ENCODE data around the gene SLC16A3.

SLC16A3 gene

DNA sequence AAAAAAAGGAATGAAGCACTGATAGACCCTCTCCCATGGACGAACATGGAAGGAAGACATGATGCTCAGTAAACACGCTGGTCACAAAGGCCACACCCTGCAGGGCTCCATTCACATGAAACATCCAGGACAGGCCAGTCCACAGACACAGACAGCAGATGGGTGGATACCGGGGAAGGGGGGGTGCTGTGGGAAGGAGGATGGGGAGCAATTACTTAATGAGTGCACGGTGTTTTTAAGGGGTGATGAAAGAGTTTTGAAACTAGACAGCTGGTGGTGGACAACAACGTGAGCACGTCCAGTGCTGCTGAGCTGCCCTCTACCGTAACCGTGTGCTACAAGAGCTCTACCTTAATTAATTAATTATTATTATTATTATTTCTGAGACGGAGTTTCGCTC, 6.0 kb upstream of the SLC16A3 start:
- H3K27ac ChIP-seq (ENCODE audit: low read length) = no peak overlapping the region
- no peaks in the 10 kb centered on the region for H3K27me3 ChIP-seq (ENCODE audit: low read depth, low read length)
- no peaks in the 10 kb centered on the region for H3K9me3 ChIP-seq (ENCODE audit: insufficient read depth, low read length)
- no peaks in the 10 kb centered on the region for H3K36me3 ChIP-seq (replicated peaks; ENCODE audit: low read depth, low read length)
- H3K4me1 ChIP-seq (ENCODE audit: low read length) = no peaks in the 10 kb centered on the region
- TF ChIP-seq EZH2phosphoT487 (IDR thresholded peaks at IDR 0.05; ENCODE audit: low read depth) = no peak
- TF ChIP-seq, protein P1, sequence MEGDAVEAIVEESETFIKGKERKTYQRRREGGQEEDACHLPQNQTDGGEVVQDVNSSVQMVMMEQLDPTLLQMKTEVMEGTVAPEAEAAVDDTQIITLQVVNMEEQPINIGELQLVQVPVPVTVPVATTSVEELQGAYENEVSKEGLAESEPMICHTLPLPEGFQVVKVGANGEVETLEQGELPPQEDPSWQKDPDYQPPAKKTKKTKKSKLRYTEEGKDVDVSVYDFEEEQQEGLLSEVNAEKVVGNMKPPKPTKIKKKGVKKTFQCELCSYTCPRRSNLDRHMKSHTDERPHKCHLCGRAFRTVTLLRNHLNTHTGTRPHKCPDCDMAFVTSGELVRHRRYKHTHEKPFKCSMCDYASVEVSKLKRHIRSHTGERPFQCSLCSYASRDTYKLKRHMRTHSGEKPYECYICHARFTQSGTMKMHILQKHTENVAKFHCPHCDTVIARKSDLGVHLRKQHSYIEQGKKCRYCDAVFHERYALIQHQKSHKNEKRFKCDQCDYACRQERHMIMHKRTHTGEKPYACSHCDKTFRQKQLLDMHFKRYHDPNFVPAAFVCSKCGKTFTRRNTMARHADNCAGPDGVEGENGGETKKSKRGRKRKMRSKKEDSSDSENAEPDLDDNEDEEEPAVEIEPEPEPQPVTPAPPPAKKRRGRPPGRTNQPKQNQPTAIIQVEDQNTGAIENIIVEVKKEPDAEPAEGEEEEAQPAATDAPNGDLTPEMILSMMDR (IDR thresholded peaks at IDR 0.05; ENCODE audit: low read depth, low read length) = no peak
- no peaks in the 10 kb centered on the region for H4K20me1 ChIP-seq (ENCODE audit: insufficient read depth, low read length)
- no peak overlapping the region for H3K9ac ChIP-seq (ENCODE audit: low read length)
- H3K4me2 ChIP-seq (ENCODE audit: low read length) = no peak overlapping the region
- no peaks in the 10 kb centered on the region for H3K79me2 ChIP-seq (ENCODE audit: low read length)
- no peak overlapping the region for H2AFZ ChIP-seq (ENCODE audit: low read depth, low read length)
- no peak overlapping the region for H3K4me3 ChIP-seq (ENCODE audit: low read length)

DNA sequence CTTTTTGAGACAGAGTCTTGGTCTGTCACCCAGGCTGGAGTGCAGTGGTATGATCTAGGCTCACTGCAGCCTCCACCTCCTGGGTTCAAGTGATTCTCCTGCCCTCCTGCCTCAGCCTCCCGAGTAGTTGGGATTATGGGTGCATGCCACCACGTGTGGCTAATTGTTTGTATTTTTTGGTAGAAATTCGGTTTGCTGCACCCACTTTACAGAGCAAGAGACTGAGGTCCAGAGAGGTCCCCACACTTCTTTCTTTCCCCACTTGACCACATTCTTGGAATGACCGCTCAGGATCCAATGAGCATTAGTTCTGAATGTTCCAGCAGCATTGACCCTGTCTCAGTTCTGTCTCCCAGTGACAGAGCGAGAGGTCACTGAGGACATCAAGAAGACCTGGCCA, 5.3 kb upstream of the SLC16A3 start:
- no peak overlapping the region for H3K4me2 ChIP-seq (ENCODE audit: low read length)
- no peak overlapping the region for H3K9ac ChIP-seq (ENCODE audit: low read length)
- H3K4me1 ChIP-seq (ENCODE audit: low read length) = no peaks in the 10 kb centered on the region
- TF ChIP-seq EZH2phosphoT487 (IDR thresholded peaks at IDR 0.05; ENCODE audit: low read depth) = no peak
- TF ChIP-seq, protein P1 (IDR thresholded peaks at IDR 0.05; ENCODE audit: low read depth, low read length) = no peak
- H3K27me3 ChIP-seq (ENCODE audit: low read depth, low read length) = no peaks in the 10 kb centered on the region
- H4K20me1 ChIP-seq (ENCODE audit: insufficient read depth, low read length) = no peaks in the 10 kb centered on the region
- no peaks in the 10 kb centered on the region for H3K9me3 ChIP-seq (ENCODE audit: insufficient read depth, low read length)
- no peak overlapping the region for H3K4me3 ChIP-seq (ENCODE audit: low read length)
- no peaks in the 10 kb centered on the region for H3K36me3 ChIP-seq (replicated peaks; ENCODE audit: low read depth, low read length)
- no peaks in the 10 kb centered on the region for H3K79me2 ChIP-seq (ENCODE audit: low read length)
- no peak overlapping the region for H2AFZ ChIP-seq (ENCODE audit: low read depth, low read length)
- H3K27ac ChIP-seq (ENCODE audit: low read length) = no peak overlapping the region

DNA sequence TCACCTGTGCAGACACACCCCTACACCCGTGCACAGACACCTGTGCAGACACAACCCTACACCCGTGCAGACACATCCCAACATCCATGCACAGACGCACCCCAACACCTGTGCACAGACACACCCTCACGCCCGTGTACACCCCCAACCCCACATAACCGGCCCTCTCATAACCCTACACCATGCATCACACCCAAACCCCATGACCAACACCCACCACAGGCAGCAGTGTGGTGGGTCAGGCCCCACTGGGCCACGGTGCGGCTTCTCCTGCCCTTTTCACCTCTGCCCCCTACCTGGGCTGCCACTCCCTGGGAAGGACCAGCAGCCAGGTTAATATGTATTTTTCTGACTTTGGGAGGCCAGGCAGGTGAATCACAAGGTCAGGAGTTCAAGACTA, 4.2 kb upstream of the SLC16A3 start:
- H3K27ac ChIP-seq (ENCODE audit: low read length) = no peak overlapping the region
- no peaks in the 10 kb centered on the region for H3K36me3 ChIP-seq (replicated peaks; ENCODE audit: low read depth, low read length)
- H3K27me3 ChIP-seq (ENCODE audit: low read depth, low read length) = no peaks in the 10 kb centered on the region
- H3K9me3 ChIP-seq (ENCODE audit: insufficient read depth, low read length) = no peaks in the 10 kb centered on the region
- H3K79me2 ChIP-seq (ENCODE audit: low read length) = no peaks in the 10 kb centered on the region
- H3K4me1 ChIP-seq (ENCODE audit: low read length) = no peaks in the 10 kb centered on the region
- H3K4me2 ChIP-seq (ENCODE audit: low read length) = no peak overlapping the region
- H4K20me1 ChIP-seq (ENCODE audit: insufficient read depth, low read length) = no peaks in the 10 kb centered on the region
- TF ChIP-seq, protein P1 (IDR thresholded peaks at IDR 0.05; ENCODE audit: low read depth, low read length) = no peak
- TF ChIP-seq EZH2phosphoT487 (IDR thresholded peaks at IDR 0.05; ENCODE audit: low read depth) = no peak
- no peak overlapping the region for H3K4me3 ChIP-seq (ENCODE audit: low read length)
- H2AFZ ChIP-seq (ENCODE audit: low read depth, low read length) = no peak overlapping the region
- H3K9ac ChIP-seq (ENCODE audit: low read length) = no peak overlapping the region

DNA sequence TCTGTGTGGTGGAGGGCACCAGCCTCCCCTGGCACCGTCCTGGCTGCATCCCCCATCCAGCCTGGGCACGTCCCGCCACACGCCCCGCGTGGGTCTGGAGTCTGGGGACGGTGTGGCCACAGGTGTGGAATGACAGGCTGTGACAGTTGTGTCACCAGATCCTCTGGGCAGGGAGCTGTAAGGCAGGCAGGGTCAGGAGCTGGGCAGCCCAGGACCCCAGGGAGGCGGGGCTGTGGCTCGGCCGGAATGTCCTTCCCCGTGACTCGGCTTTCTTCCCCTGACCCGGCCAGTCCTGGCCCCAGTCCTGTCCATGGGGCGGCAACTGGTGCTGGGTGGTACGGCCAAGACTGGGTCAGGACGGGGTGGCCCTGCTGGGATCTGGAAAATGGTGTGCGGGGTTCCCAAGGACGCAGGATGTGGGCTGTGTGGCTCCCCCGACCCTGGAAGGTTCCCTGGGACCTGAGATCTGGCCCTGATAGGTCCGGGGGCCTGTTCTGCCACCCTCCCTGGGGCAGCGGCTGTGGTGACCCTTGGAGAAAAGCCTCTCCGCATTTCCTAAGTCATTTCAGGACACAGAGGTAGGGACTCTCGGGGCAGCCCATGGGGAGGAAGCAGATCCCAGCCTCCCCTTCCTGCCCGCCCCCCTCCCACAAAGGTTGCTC, 3.3 kb upstream of the SLC16A3 start:
- no peak overlapping the region for H3K4me3 ChIP-seq (ENCODE audit: low read length)
- H3K27me3 ChIP-seq (ENCODE audit: low read depth, low read length) = no peaks in the 10 kb centered on the region
- H3K9ac ChIP-seq (ENCODE audit: low read length) = no peak overlapping the region
- TF ChIP-seq, protein P1 (IDR thresholded peaks at IDR 0.05; ENCODE audit: low read depth, low read length) = no peak
- TF ChIP-seq EZH2phosphoT487 (IDR thresholded peaks at IDR 0.05; ENCODE audit: low read depth) = no peak
- no peaks in the 10 kb centered on the region for H3K79me2 ChIP-seq (ENCODE audit: low read length)
- H3K27ac ChIP-seq (ENCODE audit: low read length) = no peak overlapping the region
- H3K4me2 ChIP-seq (ENCODE audit: low read length) = no peak overlapping the region
- H3K9me3 ChIP-seq (ENCODE audit: insufficient read depth, low read length) = no peaks in the 10 kb centered on the region
- no peaks in the 10 kb centered on the region for H3K36me3 ChIP-seq (replicated peaks; ENCODE audit: low read depth, low read length)
- H4K20me1 ChIP-seq (ENCODE audit: insufficient read depth, low read length) = no peaks in the 10 kb centered on the region
- no peak overlapping the region for H2AFZ ChIP-seq (ENCODE audit: low read depth, low read length)
- no peaks in the 10 kb centered on the region for H3K4me1 ChIP-seq (ENCODE audit: low read length)

All from OCI-LY3 (cell line).